SK-N-SH (cell line): ENCODE results near the gene SIGLEC6. TPM values are rescaled to one million over a fixed set of nuclear protein-coding genes. Genes with fewer than 3 reads are reported as not detected.

Experiments
- CTCF ChIA-PET: fragments of 300-600, 350-600 bp; formaldehyde crosslinking; extraction: SDS; loops from one replicate; lab custom pipeline; 2021; lab: Yijun Ruan, JAX
- POLR2A ChIA-PET: fragments of 350-600 bp; sonication (Branson Sonifier 250); formaldehyde crosslinking; extraction: SDS; loops from one replicate; lab custom pipeline; 2020; ENCODE audit warnings: antibody characterized with exemption, inconsistent platforms; lab: Yijun Ruan, JAX
- DNase-seq: peaks from one replicate; pipeline ENCODE4 v3.0.0; 2012
- H2AFZ ChIP-seq: fragments of 200-600 bp; sonication (generic); 2 replicates; pipeline ENCODE4 v1.8.1; 2016; ENCODE audit warnings: antibody characterized with exemption, mild to moderate bottlenecking, low read depth
- H3F3A ChIP-seq: fragments of 200-600 bp; sonication (generic); replicated peaks from 2 replicates; pipeline ENCODE3; 2016; ENCODE audit warnings: antibody characterized with exemption, mild to moderate bottlenecking; ENCODE audit not compliant: insufficient read depth
- H3K27ac ChIP-seq, 2 experiments: fragments of 200-500 bp in 1 of 2; fragments of 200-600 bp in 1 of 2; sonication (Bioruptor generic) in 1 of 2; sonication (generic), shearing (Covaris generic) in 1 of 2; 2 replicates each; pipeline versions ENCODE4 v1.5.1 to v1.6.1; 2014 to 2016; ENCODE audit warnings: low read depth in 2 of 2, inconsistent platforms in 1 of 2, low read length in 1 of 2, mild to moderate bottlenecking in 1 of 2, mixed read lengths in 1 of 2
- H3K27me3 ChIP-seq: fragments of 200-600 bp; sonication (generic), shearing (Covaris generic); 2 replicates; pipeline ENCODE4 v1.6.1; 2016; ENCODE audit warnings: mixed run types; ENCODE audit not compliant: insufficient read depth
- H3K36me3 ChIP-seq, 2 experiments: fragments of 200-500 bp in 1 of 2; fragments of 200-600 bp in 1 of 2; sonication (Bioruptor generic) in 1 of 2; sonication (generic) in 1 of 2; replicated peaks in 1 of 2; 2 replicates each; pipeline versions ENCODE3 to v1.5.1; 2014 to 2016; ENCODE audit warnings: low read length in 1 of 2, mild to moderate bottlenecking in 1 of 2; ENCODE audit not compliant: insufficient read depth in 2 of 2, control insufficient read depth in 1 of 2
- H3K4me1 ChIP-seq, 2 experiments: fragments of 200-500 bp in 1 of 2; fragments of 200-600 bp in 1 of 2; sonication (Bioruptor generic) in 1 of 2; sonication (generic), shearing (Covaris generic) in 1 of 2; 2 replicates each; pipeline versions ENCODE4 v1.5.1 to v1.6.1; 2014 to 2016; ENCODE audit warnings: low read depth in 1 of 2, low read length in 1 of 2, mixed run types in 1 of 2; ENCODE audit not compliant: insufficient read depth in 2 of 2, control insufficient read depth in 1 of 2
- H3K4me2 ChIP-seq: fragments of 200-600 bp; sonication (generic), shearing (Covaris generic); 2 replicates; pipeline ENCODE4 v1.6.1; 2017; ENCODE audit warnings: mixed run types
- H3K4me3 ChIP-seq, 2 experiments: fragments of 200-500 bp in 1 of 2; fragments of 200-600 bp in 1 of 2; sonication (Bioruptor generic) in 1 of 2; sonication (generic), shearing (Covaris generic) in 1 of 2; 2 replicates each; pipeline versions ENCODE4 v1.5.1 to v1.8.1; 2014 to 2016; ENCODE audit warnings: low read depth in 2 of 2, inconsistent platforms in 1 of 2, low read length in 1 of 2, mild to moderate bottlenecking in 1 of 2, mixed read lengths in 1 of 2, moderate library complexity in 1 of 2
- H3K79me2 ChIP-seq: fragments of 200-600 bp; sonication (generic); 2 replicates; pipeline ENCODE4 v1.8.1; 2017; ENCODE audit warnings: mild to moderate bottlenecking; ENCODE audit not compliant: insufficient read depth
- H3K9ac ChIP-seq: fragments of 200-600 bp; sonication (generic); 2 replicates; pipeline ENCODE4 v1.6.1; 2017; ENCODE audit warnings: mixed run types
- H3K9me2 ChIP-seq: fragments of 200-600 bp; sonication (generic); 2 replicates; pipeline ENCODE4 v1.6.1; 2017; ENCODE audit warnings: mixed run types
- H3K9me3 ChIP-seq: fragments of 200-600 bp; sonication (generic); 2 replicates; pipeline ENCODE4 v1.6.1; 2017; ENCODE audit warnings: mixed run types, mild to moderate bottlenecking, moderate library complexity
- H4K20me1 ChIP-seq: fragments of 200-600 bp; sonication (generic); 2 replicates; pipeline ENCODE4 v1.6.1; 2017; ENCODE audit warnings: mild to moderate bottlenecking, mixed run types; ENCODE audit not compliant: insufficient read depth
- ELF1 ChIP-seq: IDR thresholded peaks from 2 replicates; pipeline ENCODE4 v1.4.0; 2012
- EP300 ChIP-seq, 2 experiments: IDR thresholded peaks; 2 replicates each; pipeline versions ENCODE4 v1.4.0 to v1.6.1; 2012; ENCODE audit warnings: borderline replicate concordance in 1 of 2, low read depth in 1 of 2, low read length in 1 of 2
- EZH2phosphoT487 ChIP-seq: fragments of 200-600 bp; sonication (generic); IDR thresholded peaks from 2 replicates; pipeline ENCODE4 v1.6.1; 2017; ENCODE audit warnings: low read depth, mixed run types, mild to moderate bottlenecking, antibody characterized with exemption, moderate library complexity, borderline replicate concordance
- GABPA ChIP-seq: IDR thresholded peaks from 2 replicates; pipeline ENCODE4 v1.4.0; 2012; ENCODE audit warnings: low read depth, mild to moderate bottlenecking
- JUND ChIP-seq: IDR thresholded peaks from 2 replicates; pipeline ENCODE4 v1.4.0; 2012
- NRF1 ChIP-seq: IDR thresholded peaks from 2 replicates; pipeline ENCODE4 v1.6.1; 2012; ENCODE audit warnings: low read depth, mild to moderate bottlenecking, low read length
- RCOR1 ChIP-seq: fragments of 150-350 bp; IDR thresholded peaks from 2 replicates; pipeline ENCODE4 v1.6.1; 2017; ENCODE audit warnings: antibody characterized with exemption, low read length
- RFX5 ChIP-seq: IDR thresholded peaks from 2 replicates; pipeline ENCODE4 v1.6.1; 2012; ENCODE audit warnings: mild to moderate bottlenecking, improper control_type of control experiment, low read length
- TAF1 ChIP-seq: IDR thresholded peaks from 2 replicates; pipeline ENCODE4 v1.6.1; 2012; ENCODE audit warnings: low read depth, mild to moderate bottlenecking, low read length, moderate library complexity, borderline replicate concordance
- TEAD4 ChIP-seq: IDR thresholded peaks from 2 replicates; pipeline ENCODE4 v1.4.0; 2012; ENCODE audit warnings: mild to moderate bottlenecking, borderline replicate concordance; ENCODE audit not compliant: insufficient read depth
- YY1 ChIP-seq: IDR thresholded peaks from 2 replicates; pipeline ENCODE4 v1.4.0; 2012; ENCODE audit warnings: low read depth, mild to moderate bottlenecking
- WGBS: methylation state at CpG from one replicate; pipeline ENCODE4 v1.1.6; 2017; ENCODE audit warnings: low lambda C conversion rate; 5-methylcytosine and 5-hydroxymethylcytosine counted together
- polyA plus RNA-seq, 3 experiments: library from polyadenylated mRNA; depleted of rRNA; stranded (reverse); fragments of >200 nt; gene quantifications; 2 replicates each; pipeline ENCODE4 v1.2.3, GENCODE V29; 2012
- TF ChIP-seq, protein P1 (sequence below): IDR thresholded peaks from 2 replicates; pipeline ENCODE4 v1.4.0; 2012; ENCODE audit warnings: low read depth, borderline replicate concordance
- TF ChIP-seq, protein P2 (sequence below): fragments of 150-350 bp; IDR thresholded peaks from 2 replicates; pipeline ENCODE4 v1.6.1; 2017; ENCODE audit warnings: antibody characterized with exemption, low read length, low read depth, borderline replicate concordance
- TF ChIP-seq, protein P3 (sequence below): IDR thresholded peaks from 2 replicates; pipeline ENCODE4 v1.4.0; 2012; ENCODE audit warnings: low read depth
- TF ChIP-seq, protein P4 (sequence below): IDR thresholded peaks from 2 replicates; pipeline ENCODE4 v1.4.0; 2012; ENCODE audit warnings: low read depth, borderline replicate concordance

Gene SIGLEC6
- polyA plus RNA-seq, 1 of the 3 experiments (the other 2 are of a cell fraction), result not detected

DNA sequence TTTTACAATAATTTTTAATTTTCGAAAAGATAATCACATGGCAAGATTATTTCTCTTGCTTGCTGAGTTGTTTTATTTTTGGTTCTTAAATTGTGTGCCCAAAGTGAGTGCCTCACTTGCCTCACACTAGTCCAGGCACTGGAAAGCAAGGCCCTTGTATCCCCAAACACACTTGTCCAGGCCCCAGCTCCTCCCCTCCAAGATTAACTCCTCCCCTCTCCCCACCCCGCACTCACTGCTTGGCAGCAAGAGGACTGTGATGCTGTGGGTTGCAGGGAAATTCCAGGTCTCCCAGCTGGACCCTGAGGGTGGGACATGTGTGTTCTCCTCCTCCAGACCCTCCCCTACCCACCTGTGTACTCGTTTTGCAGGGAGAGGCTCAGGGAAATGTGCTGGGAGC lies 33.8 kb downstream of the SIGLEC6 start:
- ChIA-PET CTCF (interaction anchor here (3.1 kb wide), 1 partner anchor 18 kb away, joined by 10 read pairs; no protein-coding TSS in a partner anchor), POLR2A (no interaction called here)
- Histone ChIP-seq H2AFZ (no peak overlapping the region), H3K79me2 (no peaks in the 10 kb centered on the region), H3K4me2 (no peak overlapping the region), H4K20me1 (no peaks in the 10 kb centered on the region), H3K4me3 (no peak overlapping the region), H3K36me3 (no peaks in the 10 kb centered on the region), H3F3A (no peaks in the 10 kb centered on the region), H3K4me1 (no peaks in the 10 kb centered on the region), H3K9ac (no peak overlapping the region), H3K27me3 (peaks cover 6% of the 10 kb centered on the region; the same call in 1 of the 2 replicates), H3K27ac (no peak overlapping the region), H3K9me2 (no peaks in the 10 kb centered on the region), H3K9me3 (no peaks in the 10 kb centered on the region)
- DNase-seq, result no peak
- no peak for TF ChIP-seq YY1
- TF ChIP-seq TEAD4, result no peak
- TF ChIP-seq, protein P1, sequence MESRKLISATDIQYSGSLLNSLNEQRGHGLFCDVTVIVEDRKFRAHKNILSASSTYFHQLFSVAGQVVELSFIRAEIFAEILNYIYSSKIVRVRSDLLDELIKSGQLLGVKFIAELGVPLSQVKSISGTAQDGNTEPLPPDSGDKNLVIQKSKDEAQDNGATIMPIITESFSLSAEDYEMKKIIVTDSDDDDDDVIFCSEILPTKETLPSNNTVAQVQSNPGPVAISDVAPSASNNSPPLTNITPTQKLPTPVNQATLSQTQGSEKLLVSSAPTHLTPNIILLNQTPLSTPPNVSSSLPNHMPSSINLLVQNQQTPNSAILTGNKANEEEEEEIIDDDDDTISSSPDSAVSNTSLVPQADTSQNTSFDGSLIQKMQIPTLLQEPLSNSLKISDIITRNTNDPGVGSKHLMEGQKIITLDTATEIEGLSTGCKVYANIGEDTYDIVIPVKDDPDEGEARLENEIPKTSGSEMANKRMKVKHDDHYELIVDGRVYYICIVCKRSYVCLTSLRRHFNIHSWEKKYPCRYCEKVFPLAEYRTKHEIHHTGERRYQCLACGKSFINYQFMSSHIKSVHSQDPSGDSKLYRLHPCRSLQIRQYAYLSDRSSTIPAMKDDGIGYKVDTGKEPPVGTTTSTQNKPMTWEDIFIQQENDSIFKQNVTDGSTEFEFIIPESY, result no peak
- no peak for TF ChIP-seq RFX5
- TF ChIP-seq EZH2phosphoT487, result no peak
- TF ChIP-seq NRF1, result no peak
- TF ChIP-seq, protein P2, sequence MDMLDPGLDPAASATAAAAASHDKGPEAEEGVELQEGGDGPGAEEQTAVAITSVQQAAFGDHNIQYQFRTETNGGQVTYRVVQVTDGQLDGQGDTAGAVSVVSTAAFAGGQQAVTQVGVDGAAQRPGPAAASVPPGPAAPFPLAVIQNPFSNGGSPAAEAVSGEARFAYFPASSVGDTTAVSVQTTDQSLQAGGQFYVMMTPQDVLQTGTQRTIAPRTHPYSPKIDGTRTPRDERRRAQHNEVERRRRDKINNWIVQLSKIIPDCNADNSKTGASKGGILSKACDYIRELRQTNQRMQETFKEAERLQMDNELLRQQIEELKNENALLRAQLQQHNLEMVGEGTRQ, result no peak
- no peak for TF ChIP-seq RCOR1
- TF ChIP-seq, protein P3, sequence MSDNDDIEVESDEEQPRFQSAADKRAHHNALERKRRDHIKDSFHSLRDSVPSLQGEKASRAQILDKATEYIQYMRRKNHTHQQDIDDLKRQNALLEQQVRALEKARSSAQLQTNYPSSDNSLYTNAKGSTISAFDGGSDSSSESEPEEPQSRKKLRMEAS, result no peak
- WGBS, result 0% methylated on average over 3 of the region's 3 CpGs

DNA sequence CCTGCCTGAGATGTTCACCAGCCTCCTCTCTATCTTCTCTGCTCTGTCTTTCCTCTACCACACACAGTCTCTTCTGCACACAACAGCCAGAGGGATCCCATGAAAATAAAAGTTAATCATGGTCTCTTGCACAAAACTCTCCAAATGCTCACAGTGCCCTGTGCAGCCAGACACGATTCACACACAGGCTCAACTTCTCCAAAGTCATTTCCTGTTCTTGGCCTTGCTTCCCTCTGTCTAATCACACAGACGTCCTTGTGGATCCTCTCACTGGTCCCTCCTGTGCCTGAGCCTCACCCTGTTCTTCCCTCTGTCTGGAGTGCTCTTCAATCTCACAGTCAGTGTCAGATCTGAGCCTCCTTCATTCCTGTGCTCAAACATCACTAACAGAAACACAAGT lies 37.7 kb downstream of the SIGLEC6 start:
- WGBS, result 0% methylated on average over 2 of the region's 2 CpGs
- no peaks in the 10 kb centered on the region for H4K20me1 ChIP-seq
- ChIA-PET CTCF (no interaction called here), POLR2A (no interaction called here)
- no peaks in the 10 kb centered on the region for H3K9me2 ChIP-seq
- peaks cover 6% of the 10 kb centered on the region; the same call in 1 of the 2 replicates for H3K27me3 ChIP-seq
- H3K79me2 ChIP-seq, result no peaks in the 10 kb centered on the region
- no peak overlapping the region for H2AFZ ChIP-seq
- no peaks in the 10 kb centered on the region for H3K9me3 ChIP-seq
- no peak overlapping the region for H3K27ac ChIP-seq
- H3K4me1 ChIP-seq, result no peaks in the 10 kb centered on the region
- no peak overlapping the region for H3K4me3 ChIP-seq
- H3K9ac ChIP-seq, result no peak overlapping the region
- TF ChIP-seq, protein P4, sequence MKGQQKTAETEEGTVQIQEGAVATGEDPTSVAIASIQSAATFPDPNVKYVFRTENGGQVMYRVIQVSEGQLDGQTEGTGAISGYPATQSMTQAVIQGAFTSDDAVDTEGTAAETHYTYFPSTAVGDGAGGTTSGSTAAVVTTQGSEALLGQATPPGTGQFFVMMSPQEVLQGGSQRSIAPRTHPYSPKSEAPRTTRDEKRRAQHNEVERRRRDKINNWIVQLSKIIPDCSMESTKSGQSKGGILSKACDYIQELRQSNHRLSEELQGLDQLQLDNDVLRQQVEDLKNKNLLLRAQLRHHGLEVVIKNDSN, result no peak
- TF ChIP-seq, protein P3, result no peak
- no peak for TF ChIP-seq JUND
- TF ChIP-seq ELF1, result no peak
- TF ChIP-seq, protein P2, result no peak
- TF ChIP-seq EP300 (IDR thresholded peaks at IDR 0.05; ENCODE audit: borderline replicate concordance in 1 of 2, low read depth in 1 of 2, low read length in 1 of 2), result no peak
- no peak for TF ChIP-seq YY1
- TF ChIP-seq TEAD4, result no peak
- TF ChIP-seq TAF1, result no peak
- no peak for TF ChIP-seq GABPA
- TF ChIP-seq NRF1, result no peak
- no peak for DNase-seq
- no peak overlapping the region for H3K4me2 ChIP-seq
- no peaks in the 10 kb centered on the region for H3K36me3 ChIP-seq
- no peaks in the 10 kb centered on the region for H3F3A ChIP-seq
